GM23248 (cell line): ENCODE data around the gene HYDIN.

Source experiments
- EZH2 ChIP-seq: fragments of 200-600 bp; sonication (generic); IDR thresholded peaks from 2 replicates; pipeline ENCODE4 v1.6.1; 2018; ENCODE audit warnings: antibody characterized with exemption, mild to moderate bottlenecking; ENCODE audit not compliant: insufficient read depth, poor library complexity, severe bottlenecking
- EZH2phosphoT487 ChIP-seq: fragments of 200-600 bp; sonication (generic); IDR thresholded peaks from 2 replicates; pipeline ENCODE4 v1.6.1; 2018; ENCODE audit warnings: antibody characterized with exemption, moderate library complexity, mild to moderate bottlenecking, low read depth; ENCODE audit not compliant: insufficient read depth

GRCh38 chr16:70764632-70765031 lies 465.9 kb downstream of the HYDIN start:
- TF ChIP-seq EZH2 (no peak), EZH2phosphoT487 (no peak)
